ENCODE data around the gene PLD3. TPM values are rescaled to one million over a fixed set of nuclear protein-coding genes. Genes with fewer than 3 reads are reported as not detected.

The PLD3 gene
- total RNA-seq, 1 experiment from 2014 or later, result 95.4 TPM

DNA sequence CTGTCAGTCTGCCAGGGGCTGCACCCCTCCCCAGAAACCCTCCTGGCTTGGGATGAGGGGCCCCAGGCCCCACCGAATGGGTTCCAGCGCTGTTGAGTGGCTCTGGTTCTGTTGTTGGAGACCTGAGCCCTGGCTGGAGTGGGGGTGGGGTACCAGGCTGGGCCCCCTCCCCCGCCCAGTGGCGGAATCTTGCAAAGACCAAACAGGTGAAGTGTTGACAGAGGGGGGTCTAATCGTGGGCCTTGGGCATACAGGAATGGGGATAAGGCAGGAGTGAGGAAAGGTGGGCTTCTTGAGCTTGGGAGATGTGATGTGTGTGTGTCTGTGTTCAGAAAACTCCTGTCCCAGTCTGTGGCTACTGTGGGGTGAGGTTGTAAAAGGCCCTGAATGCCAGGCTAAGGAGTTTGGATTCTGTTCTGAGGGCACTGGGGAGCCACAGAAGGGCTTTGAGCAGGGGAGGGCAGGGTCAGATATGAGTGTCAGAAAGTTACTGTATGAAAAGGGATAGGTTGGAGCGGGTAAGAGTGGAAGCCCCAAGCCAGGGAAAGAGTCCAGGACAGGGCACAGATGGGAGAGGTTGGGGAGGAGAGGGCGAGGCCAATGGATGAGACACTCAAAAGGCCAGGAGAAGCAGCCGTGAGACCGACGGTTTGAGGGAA is 41.7 kb downstream of the PLD3 start, which contains the start of gene HIPK4:
TSS of gene HIPK4 (minus strand) at position 98 of the 659 bp plus-strand sequence. CDS start 279 bp downstream, outside the sequence.
- no peak for DNase-seq
- no TSS peak for BruUV-seq (replicated peaks)
- Histone ChIP-seq H3K4me3 (ENCODE audit: low read length) (no peak within 1 kb of the TSS), H3K27ac (ENCODE audit: low read length) (no peak within 1 kb of the TSS), H3K4me1 (ENCODE audit: insufficient read depth, low read length) (peaks cover 10% of the 10 kb centered on the region; the same call in 1 of the 2 replicates), H3K4me2 (ENCODE audit: low read length) (no peak within 1 kb of the TSS), H3K36me3 (ENCODE audit: low read depth, low read length) (no peaks in the 10 kb centered on the region), H3F3A (ENCODE audit: low read length, unreplicated experiment) (no peaks in the 10 kb centered on the region), H3K9ac (ENCODE audit: low read length) (no peak within 1 kb of the TSS), H3K79me2 (ENCODE audit: low read length) (no peaks in the 10 kb centered on the region), H2AFZ (ENCODE audit: low read length) (no peak within 1 kb of the TSS), H3K27me3 (ENCODE audit: low read length) (no peaks in the 10 kb centered on the region), H3K9me2 (replicated peaks; ENCODE audit: low read length) (no peaks in the 10 kb centered on the region), H3K9me3 (ENCODE audit: low read length) (no peaks in the 10 kb centered on the region), H4K20me1 (ENCODE audit: low read length) (no peaks in the 10 kb centered on the region)
- ATAC-seq, result no peak
- TF ChIP-seq, protein P1, sequence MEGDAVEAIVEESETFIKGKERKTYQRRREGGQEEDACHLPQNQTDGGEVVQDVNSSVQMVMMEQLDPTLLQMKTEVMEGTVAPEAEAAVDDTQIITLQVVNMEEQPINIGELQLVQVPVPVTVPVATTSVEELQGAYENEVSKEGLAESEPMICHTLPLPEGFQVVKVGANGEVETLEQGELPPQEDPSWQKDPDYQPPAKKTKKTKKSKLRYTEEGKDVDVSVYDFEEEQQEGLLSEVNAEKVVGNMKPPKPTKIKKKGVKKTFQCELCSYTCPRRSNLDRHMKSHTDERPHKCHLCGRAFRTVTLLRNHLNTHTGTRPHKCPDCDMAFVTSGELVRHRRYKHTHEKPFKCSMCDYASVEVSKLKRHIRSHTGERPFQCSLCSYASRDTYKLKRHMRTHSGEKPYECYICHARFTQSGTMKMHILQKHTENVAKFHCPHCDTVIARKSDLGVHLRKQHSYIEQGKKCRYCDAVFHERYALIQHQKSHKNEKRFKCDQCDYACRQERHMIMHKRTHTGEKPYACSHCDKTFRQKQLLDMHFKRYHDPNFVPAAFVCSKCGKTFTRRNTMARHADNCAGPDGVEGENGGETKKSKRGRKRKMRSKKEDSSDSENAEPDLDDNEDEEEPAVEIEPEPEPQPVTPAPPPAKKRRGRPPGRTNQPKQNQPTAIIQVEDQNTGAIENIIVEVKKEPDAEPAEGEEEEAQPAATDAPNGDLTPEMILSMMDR (conservative IDR thresholded peaks at IDR 0.05; ENCODE audit: low read depth, low read length), result no peak
- TF ChIP-seq EZH2phosphoT487 (IDR thresholded peaks at IDR 0.05; ENCODE audit: borderline replicate concordance, low read length) (no peak), EZH2 (IDR thresholded peaks at IDR 0.05; ENCODE audit: low read length, unreplicated experiment) (no peak)
- intact Hi-C loops (cut with micrococcal nuclease), result no loop called here
- POLR2A ChIA-PET (ENCODE audit: unreplicated experiment), result no interaction called here
- CTCF ChIA-PET, result no interaction called here

DNA sequence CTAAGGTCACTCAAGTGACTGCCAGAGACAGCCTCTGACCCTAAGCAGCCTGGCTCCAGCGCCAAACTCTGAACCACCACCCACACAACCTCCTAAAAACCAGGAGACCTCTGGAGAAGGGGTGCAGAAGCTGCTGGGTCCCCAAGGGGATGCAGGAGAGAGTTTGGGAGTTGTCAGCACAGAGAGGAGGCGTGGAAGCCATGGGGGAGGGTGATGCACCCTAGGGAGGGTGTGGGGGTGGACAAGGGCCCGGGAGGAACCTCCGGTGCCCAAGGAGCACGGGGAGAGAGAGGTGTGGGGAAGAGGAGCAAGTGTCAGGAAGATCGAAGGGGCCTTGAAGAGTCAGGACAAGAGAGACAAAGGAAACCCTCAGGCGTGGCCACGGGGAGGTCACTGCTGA is 43.6 kb downstream of the PLD3 start:
- CTCF ChIA-PET, result no interaction called here
- intact Hi-C loops (cut with micrococcal nuclease), result no loop called here
- H3K4me2 ChIP-seq (ENCODE audit: low read length), result no peak overlapping the region
- POLR2A ChIA-PET (ENCODE audit: unreplicated experiment), result no interaction called here
- no peak for ATAC-seq
- no peaks in the 10 kb centered on the region for H3K9me2 ChIP-seq (replicated peaks; ENCODE audit: low read length)
- no peaks in the 10 kb centered on the region for H3K36me3 ChIP-seq (ENCODE audit: low read depth, low read length)
- H2AFZ ChIP-seq (ENCODE audit: low read length), result peak overlapping the region; percentile 57; the same call in 1 of the 2 replicates
- TF ChIP-seq EZH2 (IDR thresholded peaks at IDR 0.05; ENCODE audit: low read length, unreplicated experiment) (no peak), EZH2phosphoT487 (IDR thresholded peaks at IDR 0.05; ENCODE audit: borderline replicate concordance, low read length) (no peak)
- TF ChIP-seq, protein P1 (conservative IDR thresholded peaks at IDR 0.05; ENCODE audit: low read depth, low read length), result no peak
- H3K27me3 ChIP-seq (ENCODE audit: low read length), result no peaks in the 10 kb centered on the region
- H3K4me1 ChIP-seq (ENCODE audit: insufficient read depth, low read length), result peaks cover 10% of the 10 kb centered on the region; the same call in 1 of the 2 replicates
- no peaks in the 10 kb centered on the region for H3K9me3 ChIP-seq (ENCODE audit: low read length)
- H4K20me1 ChIP-seq (ENCODE audit: low read length), result no peaks in the 10 kb centered on the region
- no peak overlapping the region for H3K9ac ChIP-seq (ENCODE audit: low read length)
- H3F3A ChIP-seq (ENCODE audit: low read length, unreplicated experiment), result no peaks in the 10 kb centered on the region
- no peak overlapping the region for H3K27ac ChIP-seq (ENCODE audit: low read length)
- no peak for DNase-seq
- no TSS peak for BruUV-seq (replicated peaks)
- no peak overlapping the region for H3K4me3 ChIP-seq (ENCODE audit: low read length)
- no peaks in the 10 kb centered on the region for H3K79me2 ChIP-seq (ENCODE audit: low read length)

DNA sequence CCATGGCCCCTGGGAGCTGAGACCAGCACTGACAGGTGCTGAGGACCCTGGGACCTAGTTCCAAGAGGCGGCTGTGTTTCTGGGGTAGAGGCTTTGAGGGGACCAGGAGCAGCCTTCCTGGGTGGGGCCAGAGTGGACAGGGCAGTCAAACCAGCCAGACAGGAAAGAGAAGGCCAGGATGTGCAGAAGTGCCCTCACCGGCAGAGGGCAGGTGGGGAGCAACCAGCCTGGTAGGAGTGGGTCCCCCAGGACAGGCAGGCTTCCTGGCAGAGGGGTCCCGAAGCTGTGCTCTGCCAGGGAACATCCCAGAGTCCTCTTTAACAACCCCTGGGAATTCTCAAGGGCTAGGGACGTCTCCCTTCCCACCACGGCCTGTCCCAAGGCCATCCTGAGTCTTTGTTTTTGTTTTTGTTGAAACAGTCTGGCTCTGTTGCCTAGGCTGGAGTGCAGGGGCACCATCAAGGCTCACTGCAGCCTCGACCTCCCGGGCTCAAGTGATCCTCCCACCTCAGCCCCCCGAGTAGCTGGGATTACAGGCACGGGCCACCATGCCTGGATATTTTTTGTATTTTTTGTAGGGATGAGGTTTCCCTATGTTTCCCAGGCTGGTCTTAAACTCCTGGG is 44.5 kb downstream of the PLD3 start:
- POLR2A ChIA-PET (ENCODE audit: unreplicated experiment), result no interaction called here
- no peaks in the 10 kb centered on the region for H3K79me2 ChIP-seq (ENCODE audit: low read length)
- no peaks in the 10 kb centered on the region for H3K9me3 ChIP-seq (ENCODE audit: low read length)
- no peaks in the 10 kb centered on the region for H4K20me1 ChIP-seq (ENCODE audit: low read length)
- H3K4me2 ChIP-seq (ENCODE audit: low read length), result peak overlapping the region; percentile 71
- peak overlapping the region; percentile 57 for H2AFZ ChIP-seq (ENCODE audit: low read length)
- BruUV-seq (replicated peaks), result no TSS peak
- H3K9me2 ChIP-seq (replicated peaks; ENCODE audit: low read length), result no peaks in the 10 kb centered on the region
- CTCF ChIA-PET, result no interaction called here
- TF ChIP-seq, protein P1 (conservative IDR thresholded peaks at IDR 0.05; ENCODE audit: low read depth, low read length), result peak; percentile 56
- TF ChIP-seq EZH2phosphoT487 (IDR thresholded peaks at IDR 0.05; ENCODE audit: borderline replicate concordance, low read length) (no peak), EZH2 (IDR thresholded peaks at IDR 0.05; ENCODE audit: low read length, unreplicated experiment) (no peak)
- peak; percentile 69 for DNase-seq
- intact Hi-C loops (cut with micrococcal nuclease), result no loop called here
- peaks cover 10% of the 10 kb centered on the region; the same call in 1 of the 2 replicates for H3K4me1 ChIP-seq (ENCODE audit: insufficient read depth, low read length)
- no peak overlapping the region for H3K9ac ChIP-seq (ENCODE audit: low read length)
- no peaks in the 10 kb centered on the region for H3F3A ChIP-seq (ENCODE audit: low read length, unreplicated experiment)
- peak; percentile 95 for ATAC-seq
- H3K4me3 ChIP-seq (ENCODE audit: low read length), result no peak overlapping the region
- no peaks in the 10 kb centered on the region for H3K27me3 ChIP-seq (ENCODE audit: low read length)
- no peak overlapping the region for H3K27ac ChIP-seq (ENCODE audit: low read length)
- H3K36me3 ChIP-seq (ENCODE audit: low read depth, low read length), result no peaks in the 10 kb centered on the region
